H1 (cell line): ENCODE measurements around the gene TOMM5. TPM values are rescaled to one million over a fixed set of nuclear protein-coding genes. Genes with fewer than 3 reads are reported as not detected.

Experiments
- CTCF ChIA-PET: fragments of 300-600 bp; sonication (Branson Sonifier 250); formaldehyde crosslinking; loops from one replicate; lab custom pipeline; 2021; ENCODE audit not compliant: partially characterized antibody; lab: Charles Lee
- POLR2A ChIA-PET: fragments of 300-600 bp; sonication (Branson Sonifier 250); formaldehyde crosslinking; loops from one replicate; lab custom pipeline; 2021; ENCODE audit warnings: inconsistent platforms; ENCODE audit not compliant: partially characterized antibody; lab: Charles Lee
- DNase-seq, 2 experiments: peaks; one replicate each; pipeline versions ENCODE4 v3.0.0 to v3.0.0-alpha.2; 2010 to 2022; ENCODE audit warnings: low spot score in 2 of 2, low read depth in 1 of 2, mixed read lengths in 1 of 2
- FAIRE-seq: peaks from 2 replicates; lab custom pipeline; 2011; peaks lifted over from hg19 to GRCh38; lab: Jason Lieb, UNC
- H2AFZ ChIP-seq: 2 replicates; pipeline ENCODE4 v1.8.1; 2012; ENCODE audit warnings: low read length, inconsistent platforms
- H2AK5ac ChIP-seq: 2 replicates; pipeline ENCODE4 v1.6.1; 2013; ENCODE audit warnings: low read depth, low read length
- H2BK120ac ChIP-seq: replicated peaks from 2 replicates; pipeline ENCODE3; 2013; ENCODE audit warnings: low read depth, low read length, inconsistent platforms
- H2BK12ac ChIP-seq: 2 replicates; pipeline ENCODE4 v1.6.1; 2013; ENCODE audit warnings: low read depth, low read length
- H2BK15ac ChIP-seq: 2 replicates; pipeline ENCODE4 v1.6.1; 2013; ENCODE audit warnings: low read length
- H2BK20ac ChIP-seq: 2 replicates; pipeline ENCODE4 v1.6.1; 2013; ENCODE audit warnings: low read length
- H2BK5ac ChIP-seq: 2 replicates; pipeline ENCODE4 v1.6.1; 2013; ENCODE audit warnings: low read depth, low read length
- H3K14ac ChIP-seq: 2 replicates; pipeline ENCODE4 v1.6.1; 2013; ENCODE audit warnings: inconsistent platforms; ENCODE audit not compliant: insufficient read length
- H3K18ac ChIP-seq: 2 replicates; pipeline ENCODE4 v1.6.1; 2013; ENCODE audit warnings: low read length; ENCODE audit errors: extremely low read depth
- H3K23ac ChIP-seq: 2 replicates; pipeline ENCODE4 v1.6.1; 2013; ENCODE audit warnings: inconsistent platforms; ENCODE audit not compliant: insufficient read length
- H3K23me2 ChIP-seq: 2 replicates; pipeline ENCODE4 v1.6.1; 2013; ENCODE audit warnings: low read depth, low read length
- H3K27ac ChIP-seq: 2 replicates; pipeline ENCODE4 v1.6.1; 2011; ENCODE audit warnings: low read depth, low read length, inconsistent platforms
- H3K27me3 ChIP-seq, 4 experiments: replicated peaks in 1 of 4; 1 replicate in 1 of 4; 2 replicates in 3 of 4; pipeline versions ENCODE4 v1.6.1 to v1.8.1; 2011 to 2013; ENCODE audit warnings: low read length in 3 of 4, mild to moderate bottlenecking in 3 of 4, inconsistent platforms in 2 of 4, mixed read lengths in 2 of 4, moderate library complexity in 1 of 4; ENCODE audit not compliant: control insufficient read depth in 3 of 4, insufficient read depth in 3 of 4; ENCODE audit errors: extremely low read depth in 1 of 4
- H3K36me3 ChIP-seq, 4 experiments: 2 replicates each; pipeline versions ENCODE4 v1.6.1 to v1.8.1; 2011 to 2013; ENCODE audit warnings: mild to moderate bottlenecking in 4 of 4, low read length in 3 of 4, moderate library complexity in 2 of 4, control low read depth in 1 of 4, inconsistent platforms in 1 of 4; ENCODE audit not compliant: insufficient read depth in 4 of 4, control insufficient read depth in 2 of 4
- H3K4ac ChIP-seq: replicated peaks from 2 replicates; pipeline ENCODE3; 2013; ENCODE audit warnings: low read length, low read depth, mixed read lengths, inconsistent platforms; ENCODE audit not compliant: insufficient read length
- H3K4me1 ChIP-seq, 4 experiments: replicated peaks in 1 of 4; 1 replicate in 1 of 4; 2 replicates in 3 of 4; pipeline versions ENCODE4 v1.6.1 to v1.8.1; 2011 to 2013; ENCODE audit warnings: low read length in 3 of 4, inconsistent platforms in 2 of 4, mixed read lengths in 1 of 4; ENCODE audit not compliant: insufficient read depth in 4 of 4, control insufficient read depth in 3 of 4
- H3K4me2 ChIP-seq, 2 experiments: 2 replicates each; pipeline versions ENCODE4 v1.6.1 to v1.8.1; 2011 to 2013; ENCODE audit warnings: low read depth in 2 of 2, low read length in 2 of 2, control low read depth in 1 of 2, inconsistent platforms in 1 of 2, mild to moderate bottlenecking in 1 of 2; ENCODE audit not compliant: insufficient read depth in 1 of 2
- H3K4me3 ChIP-seq, 4 experiments: fragments of 200-600, 300-600 bp in 1 of 4; sonication (generic), shearing (Covaris generic), sonication (Bioruptor Twin) in 1 of 4; 2 replicates each; pipeline versions ENCODE4 v1.5.1 to v1.8.1; 2011 to 2016; ENCODE audit warnings: low read length in 4 of 4, low read depth in 3 of 4, control low read depth in 2 of 4, inconsistent platforms in 2 of 4, mild to moderate bottlenecking in 2 of 4, mixed read lengths in 1 of 4, moderate library complexity in 1 of 4; ENCODE audit not compliant: insufficient read depth in 2 of 4; ENCODE audit errors: extremely low read depth in 1 of 4
- H3K56ac ChIP-seq: replicated peaks from 2 replicates; pipeline ENCODE3; 2013; ENCODE audit warnings: low read depth, mild to moderate bottlenecking, mixed read lengths, low read length, inconsistent platforms; ENCODE audit not compliant: insufficient read length
- H3K79me1 ChIP-seq: 2 replicates; pipeline ENCODE4 v1.6.1; 2013; ENCODE audit warnings: low read depth, low read length, control low read depth
- H3K79me2 ChIP-seq, 2 experiments: 2 replicates each; pipeline versions ENCODE4 v1.6.1 to v1.8.1; 2012 to 2013; ENCODE audit warnings: low read length in 2 of 2, mild to moderate bottlenecking in 2 of 2, inconsistent platforms in 1 of 2; ENCODE audit not compliant: insufficient read depth in 2 of 2, control insufficient read depth in 1 of 2
- H3K9ac ChIP-seq, 4 experiments: replicated peaks in 1 of 4; 1 replicate in 1 of 4; 2 replicates in 3 of 4; pipeline versions ENCODE4 v1.6.1 to v1.8.1; 2011 to 2013; ENCODE audit warnings: low read depth in 3 of 4, low read length in 3 of 4, control low read depth in 2 of 4, mild to moderate bottlenecking in 2 of 4, moderate library complexity in 2 of 4, inconsistent platforms in 1 of 4; ENCODE audit errors: extremely low read depth in 1 of 4
- H3K9me3 ChIP-seq, 2 experiments: 2 replicates each; pipeline versions ENCODE4 v1.6.1 to v1.8.1; 2012 to 2013; ENCODE audit warnings: mild to moderate bottlenecking in 2 of 2, moderate library complexity in 2 of 2, control low read depth in 1 of 2, inconsistent platforms in 1 of 2, low read depth in 1 of 2, low read length in 1 of 2, mixed read lengths in 1 of 2; ENCODE audit not compliant: insufficient read depth in 2 of 2
- H4K20me1 ChIP-seq, 2 experiments: replicated peaks in 1 of 2; 2 replicates each; pipeline versions ENCODE3 to v1.8.1; 2011 to 2013; ENCODE audit warnings: inconsistent platforms in 2 of 2, low read length in 2 of 2, mild to moderate bottlenecking in 1 of 2; ENCODE audit not compliant: insufficient read depth in 2 of 2, control insufficient read depth in 1 of 2
- H4K5ac ChIP-seq: 2 replicates; pipeline ENCODE4 v1.6.1; 2013; ENCODE audit warnings: low read length, low read depth, mixed read lengths, inconsistent platforms; ENCODE audit not compliant: insufficient read length
- H4K8ac ChIP-seq: 2 replicates; pipeline ENCODE4 v1.8.0; 2013; ENCODE audit warnings: mild to moderate bottlenecking, moderate library complexity, low read length, inconsistent platforms; ENCODE audit not compliant: insufficient read depth; ENCODE audit errors: extremely low read depth
- H4K91ac ChIP-seq: replicated peaks from 2 replicates; pipeline ENCODE3; 2013; ENCODE audit warnings: low read length, mixed read lengths, inconsistent platforms; ENCODE audit not compliant: insufficient read length
- CBX5 ChIP-seq: fragments of 300-800, 300-1000 bp; sonication (generic); IDR thresholded peaks from 2 replicates; pipeline ENCODE4 v1.7.1; 2016; ENCODE audit warnings: antibody characterized with exemption, low read length, low read depth
- CBX8 ChIP-seq: fragments of 300-800, 300-1000 bp; sonication (generic); IDR thresholded peaks from 2 replicates; pipeline ENCODE4 v1.7.1; 2016; ENCODE audit warnings: low read depth, low read length, borderline replicate concordance
- CTBP2 ChIP-seq: IDR thresholded peaks from 2 replicates; pipeline ENCODE4 v1.7.0; 2011; ENCODE audit warnings: borderline replicate concordance, mild to moderate bottlenecking, moderate library complexity, mixed read lengths, low read length; ENCODE audit not compliant: insufficient read depth, insufficient read length
- EZH2 ChIP-seq: fragments of 200-600 bp; sonication (generic); IDR thresholded peaks from 2 replicates; pipeline ENCODE4 v1.7.1; 2012; ENCODE audit warnings: low read depth, mild to moderate bottlenecking, moderate library complexity, low read length, inconsistent platforms; ENCODE audit not compliant: severe bottlenecking
- GABPA ChIP-seq: IDR thresholded peaks from 2 replicates; pipeline ENCODE4 v1.6.1; 2011; ENCODE audit warnings: mild to moderate bottlenecking, low read length, moderate library complexity, borderline replicate concordance; ENCODE audit not compliant: insufficient read depth
- GTF2F1 ChIP-seq: IDR thresholded peaks from 2 replicates; pipeline ENCODE4 v1.6.1; 2012; ENCODE audit warnings: low read depth, low read length, improper control_type of control experiment, borderline replicate concordance
- JUND ChIP-seq: IDR thresholded peaks from 2 replicates; pipeline ENCODE4 v1.6.1; 2011; ENCODE audit warnings: mild to moderate bottlenecking, improper control_type of control experiment, low read length
- KDM1A ChIP-seq: fragments of 200-600, 300-600 bp; sonication (generic); IDR thresholded peaks from 2 replicates; pipeline ENCODE4 v1.7.1; 2016; ENCODE audit warnings: mild to moderate bottlenecking, low read length, borderline replicate concordance
- MAFK ChIP-seq: IDR thresholded peaks from 2 replicates; pipeline ENCODE4 v1.6.1; 2012; ENCODE audit warnings: low read depth, mild to moderate bottlenecking, improper control_type of control experiment, low read length
- NANOG ChIP-seq: IDR thresholded peaks from 2 replicates; pipeline ENCODE4 v1.6.1; 2011; ENCODE audit warnings: low read length, low read depth, mild to moderate bottlenecking, inconsistent platforms; ENCODE audit not compliant: insufficient read depth, poor library complexity, severe bottlenecking
- NRF1 ChIP-seq: IDR thresholded peaks from 2 replicates; pipeline ENCODE4 v1.6.1; 2011; ENCODE audit warnings: mild to moderate bottlenecking, low read depth, low read length, improper control_type of control experiment
- POLR2A ChIP-seq, 2 experiments: IDR thresholded peaks; 1 replicate in 1 of 2; 2 replicates in 1 of 2; pipeline ENCODE4 v1.6.1; 2011; ENCODE audit warnings: low read depth in 2 of 2, low read length in 2 of 2, mild to moderate bottlenecking in 2 of 2; ENCODE audit errors: control extremely low read depth in 1 of 2
- SIX5 ChIP-seq: IDR thresholded peaks from 2 replicates; pipeline ENCODE4 v1.6.1; 2011; ENCODE audit warnings: mild to moderate bottlenecking, low read depth, low read length
- SUZ12 ChIP-seq: fragments of 200-600 bp; sonication (generic); IDR thresholded peaks from 2 replicates; pipeline ENCODE4 v1.6.1; 2012; ENCODE audit warnings: mild to moderate bottlenecking, inconsistent platforms, low read length, moderate library complexity, mixed read lengths
- TAF7 ChIP-seq: optimal IDR thresholded peaks from 2 replicates; pipeline ENCODE3; 2011; ENCODE audit warnings: low read depth, mild to moderate bottlenecking, inconsistent platforms, low read length, moderate library complexity, borderline replicate concordance
- TCF12 ChIP-seq: IDR thresholded peaks from 2 replicates; pipeline ENCODE4 v1.6.1; 2011; ENCODE audit warnings: low read depth, mild to moderate bottlenecking, low read length
- polyA plus RNA-seq, 7 experiments: library from polyadenylated mRNA; depleted of rRNA in 3 of 7; stranded (reverse) in 5 of 7; unstranded in 2 of 7; fragments of >200 nt in 5 of 7; fragments of 200-250 nt in 2 of 7; gene quantifications; 1 replicate in 5 of 7; 2 replicates in 1 of 7; 4 replicates in 1 of 7; pipeline versions ENCODE4 v1.2.1 to v1.2.3, GENCODE V29; 2011 to 2013; ENCODE audit warnings: missing spikeins in 2 of 7, mixed read lengths in 2 of 7
- total RNA-seq: library from RNA; stranded (reverse); fragmentation: NEBNext Ultra II Directional; extraction: Animal tissue kit (Norgen Biotek cat#: 25700); gene quantifications from 2 replicates; pipeline ENCODE4 v1.2.1, GENCODE V29; 2021

The TOMM5 gene
- total and polyA plus RNA-seq, 2 of the 8 experiments (the other 6 are each of a cell fraction or from before 2014, with no cell fraction given) = 171 to 174 TPM

DNA sequence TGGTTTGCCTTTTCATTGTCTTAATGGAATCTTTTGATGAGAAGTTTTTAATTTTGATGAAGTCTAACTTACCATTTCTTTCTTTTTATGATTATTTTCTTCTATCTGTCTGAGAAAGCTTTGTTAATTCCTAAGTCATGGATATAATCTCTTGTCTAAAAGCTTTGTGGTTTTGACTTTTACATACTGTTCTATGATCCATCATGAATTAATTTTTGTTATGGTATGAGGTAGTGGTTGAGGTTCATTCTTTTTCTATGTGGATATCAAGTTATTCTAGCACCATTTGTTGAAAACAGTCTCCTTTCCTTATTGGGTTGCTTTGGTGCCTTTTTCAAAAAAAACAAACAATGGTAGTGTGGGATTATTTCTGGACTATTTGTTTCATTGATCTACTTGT, 36.6 kb downstream of the TOMM5 start:
- H4K20me1 ChIP-seq = peaks cover 0 to 2% of the 10 kb centered on the region in 2 experiments
- no peak overlapping the region for H4K91ac ChIP-seq
- H3K27me3 ChIP-seq = no peaks in the 10 kb centered on the region
- H3K79me2 ChIP-seq = 0 out of 4 replicates have a peak, but pooled peaks cover 0 to 2% of the 10 kb centered on the region in 2 experiments
- no peak overlapping the region for H3K9ac ChIP-seq
- H3K4ac ChIP-seq = no peak overlapping the region
- H2BK20ac ChIP-seq = no peak overlapping the region
- H3K14ac ChIP-seq = no peak overlapping the region
- H3K23ac ChIP-seq = no peak overlapping the region
- no peak overlapping the region for H2BK120ac ChIP-seq
- H3K56ac ChIP-seq = no peak overlapping the region
- no peak overlapping the region for H3K27ac ChIP-seq
- peaks cover 0 to 8% (median 2%) of the 10 kb centered on the region in 4 experiments; a peak in 2 of 7 replicates for H3K4me1 ChIP-seq
- no peak overlapping the region for H2BK15ac ChIP-seq
- no peak overlapping the region for H2AK5ac ChIP-seq
- no peak overlapping the region for H3K4me2 ChIP-seq
- no peak overlapping the region for H3K4me3 ChIP-seq
- no peak overlapping the region for H2AFZ ChIP-seq
- H4K5ac ChIP-seq = no peak overlapping the region
- FAIRE-seq (no peak), DNase-seq (no peak)
- CTCF ChIA-PET = interaction anchor here (0.6 to 0.7 kb wide), 2 partner anchors 15 to 1542 kb away, joined by 3 read pairs; no protein-coding TSS in a partner anchor
- no peak overlapping the region for H2BK5ac ChIP-seq
- no peaks in the 10 kb centered on the region for H3K36me3 ChIP-seq
- H2BK12ac ChIP-seq = no peak overlapping the region
- POLR2A ChIA-PET = no interaction called here
- TF ChIP-seq SUZ12 = no peak
- no peak for TF ChIP-seq CBX5
- no peak for TF ChIP-seq EZH2
- TF ChIP-seq CBX8 = no peak
- TF ChIP-seq CTBP2 = no peak
- TF ChIP-seq NANOG = no peak
- no peak for TF ChIP-seq JUND
- TF ChIP-seq TAF7 = no peak
- no peak for TF ChIP-seq KDM1A
- no peak for TF ChIP-seq GTF2F1
- TF ChIP-seq POLR2A (IDR thresholded peaks at IDR 0.05; ENCODE audit: control extremely low read depth in 1 of 2, low read depth in 2 of 2, low read length in 2 of 2) = no peak
- no peak for TF ChIP-seq SIX5
- TF ChIP-seq MAFK = no peak
- TF ChIP-seq TCF12 = no peak
- no peak for TF ChIP-seq GABPA
- TF ChIP-seq NRF1 = no peak
- H3K18ac ChIP-seq = no peak overlapping the region
- H3K79me1 ChIP-seq = no peaks in the 10 kb centered on the region
- no peaks in the 10 kb centered on the region for H3K23me2 ChIP-seq
- H4K8ac ChIP-seq = no peak overlapping the region
- H3K9me3 ChIP-seq = no peaks in the 10 kb centered on the region
